Measurements from ENCODE around the gene APBB2.
A peak's percentile ranks its signal among the peaks of the same experiment; 100 is the strongest.

Gene APBB2

GRCh38 chr4:41214136-41214824 lies at the start of gene APBB2:
Gene APBB2, minus strand, starts transcription at chr4:41214542. Its CDS starts 181,288 bp downstream, at chr4:41033254.
- peak; percentile 95 for DNase-seq

- DNase-seq = no peak
These were observed 47.9 kb upstream of the APBB2 start for GRCh38 chr4:41262198-41262597.

GRCh38 chr4:41260116-41260733 lies 45.9 kb upstream of the APBB2 start:
- no peak for DNase-seq

GRCh38 chr4:41258783-41259182 lies 44.4 kb upstream of the APBB2 start:
- peak; percentile 1 for DNase-seq

- no peak for DNase-seq
These were observed 43.6 kb upstream of the APBB2 start for GRCh38 chr4:41257906-41258305.

- peak; percentile 22 for DNase-seq
These were observed 43.0 kb upstream of the APBB2 start for GRCh38 chr4:41257257-41257901.

GRCh38 chr4:41256740-41257256 lies 42.5 kb upstream of the APBB2 start, which contains the start of gene UCHL1:
Gene UCHL1, plus strand, starts transcription at chr4:41256928. Its CDS starts 49 bp downstream, at chr4:41256977.
- DNase-seq = peak; percentile 57

- DNase-seq = no peak
These were observed 41.9 kb upstream of the APBB2 start for GRCh38 chr4:41256131-41256739.

- DNase-seq = no peak
These were observed 31.6 kb upstream of the APBB2 start for GRCh38 chr4:41245983-41246382.

GRCh38 chr4:41241919-41242318 lies 27.6 kb upstream of the APBB2 start:
- DNase-seq = no peak

- no peak for DNase-seq
These were observed 22.2 kb upstream of the APBB2 start for GRCh38 chr4:41236508-41236907.

GRCh38 chr4:41236032-41236431 lies 21.7 kb upstream of the APBB2 start:
- DNase-seq = no peak

GRCh38 chr4:41232856-41233255 lies 18.5 kb upstream of the APBB2 start:
- no peak for DNase-seq

GRCh38 chr4:41232406-41232805 lies 18.1 kb upstream of the APBB2 start:
- no peak for DNase-seq

- DNase-seq = no peak
These were observed 13.6 kb upstream of the APBB2 start for GRCh38 chr4:41227902-41228301.

- DNase-seq = no peak
These were observed 7.7 kb upstream of the APBB2 start for GRCh38 chr4:41221850-41222645.

- no peak for DNase-seq
These were observed 5.1 kb upstream of the APBB2 start for GRCh38 chr4:41219421-41219950.

GRCh38 chr4:41218703-41219102 lies 4.4 kb upstream of the APBB2 start:
- no peak for DNase-seq

- no peak for DNase-seq
These were observed 3.0 kb upstream of the APBB2 start for GRCh38 chr4:41217374-41217773.

GRCh38 chr4:41217020-41217333 lies 2.6 kb upstream of the APBB2 start:
- no peak for DNase-seq

- DNase-seq = peak; percentile 35
These were observed 2.1 kb upstream of the APBB2 start for GRCh38 chr4:41216294-41217019.

GRCh38 chr4:41215969-41216293 lies 1.6 kb upstream of the APBB2 start:
- DNase-seq = no peak

Data from amniotic stem cell (primary cell).